Peyer's patch (tissue), 4 donors: ENCODE measurements around the gene SRPK3. TPM values are rescaled to one million over a fixed set of nuclear protein-coding genes. Genes with fewer than 3 reads are reported as not detected.

Experiments used
- DNase-seq, 3 donors: peaks; one replicate each; pipeline ENCODE4 v3.0.0-alpha.2; 2017 to 2019
- H3K27ac ChIP-seq, 4 donors: fragments of 200-600 bp; sonication (generic); one replicate each; pipeline ENCODE4 v1.5.1; 2016 to 2019
- H3K27me3 ChIP-seq, 2 donors: fragments of 200-600 bp; sonication (generic); one replicate each; pipeline ENCODE4 v1.5.1; 2019
- H3K36me3 ChIP-seq, 3 donors: fragments of 200-600 bp; sonication (generic); one replicate each; pipeline ENCODE4 v1.5.1; 2016 to 2019
- H3K4me1 ChIP-seq, 4 donors: fragments of 200-600 bp; sonication (generic); one replicate each; pipeline ENCODE4 v1.5.1; 2016 to 2019
- H3K4me3 ChIP-seq, 4 donors: fragments of 200-600 bp; sonication (generic); 1 replicate in 3 of 4; 2 replicates in 1 of 4; pipeline ENCODE4 v1.5.1; 2016 to 2019; ENCODE audit warnings: mild to moderate bottlenecking in 1 of 4
- H3K9me3 ChIP-seq, 4 donors: fragments of 200-600 bp; sonication (generic); one replicate each; pipeline ENCODE4 v1.5.1; 2016 to 2019; ENCODE audit warnings: mild to moderate bottlenecking in 1 of 4
- CTCF ChIP-seq, 6 experiments: fragments of 450-650 bp in 4 of 6; fragments of 200-600 bp in 2 of 6; sonication (generic) in 1 of 6; IDR thresholded peaks; one replicate each; pipeline ENCODE4 v1.5.1; 2017 to 2019; ENCODE audit warnings: antibody characterized with exemption in 6 of 6, mild to moderate bottlenecking in 3 of 6, moderate library complexity in 1 of 6
- POLR2A ChIP-seq, 2 donors: fragments of 450-650 bp; IDR thresholded peaks; one replicate each; pipeline ENCODE4 v1.5.1; 2017; ENCODE audit warnings: antibody characterized with exemption in 2 of 2, mild to moderate bottlenecking in 2 of 2, moderate library complexity in 2 of 2
- total RNA-seq, 4 donors: library from RNA; depleted of rRNA; stranded (reverse); fragments of >200 nt; gene quantifications; one replicate each; pipeline ENCODE4 v1.1.0, GENCODE V29; 2016

Gene SRPK3
- total RNA-seq: 1 to 10 TPM in 1 of 4 donors, not detected in 3; 1.7 TPM

GRCh38 chrX:153780678-153781427 lies at the start of gene SRPK3:
SRPK3 (plus strand) TSS chrX:153781041; CDS start chrX:153781087, 46 bp downstream.
- H3K27me3 ChIP-seq: no peaks in the 10 kb centered on the region
- TF ChIP-seq POLR2A (IDR thresholded peaks at IDR 0.05) (no peak), CTCF (IDR thresholded peaks at IDR 0.05) (no peak)

GRCh38 chrX:153731117-153731844 lies 49.6 kb upstream of the SRPK3 start:
- Histone ChIP-seq H3K4me3 (no peak overlapping the region), H3K36me3 (peaks cover 0 to under 1% (median 0%) of the 10 kb centered on the region in 3 donors), H3K27ac (no peak overlapping the region), H3K4me1 (peaks cover 2 to 23% (median 3%) of the 10 kb centered on the region in 4 donors), H3K9me3 (no peaks in the 10 kb centered on the region), H3K27me3 (no peaks in the 10 kb centered on the region)
- no peak for DNase-seq
- TF ChIP-seq POLR2A (IDR thresholded peaks at IDR 0.05) (no peak), CTCF (IDR thresholded peaks at IDR 0.05) (no peak)

More at GRCh38 chrX:153780678-153781427, at the start of gene SRPK3:
- peaks cover 0 to 13% (median 5%) of the 10 kb centered on the region in 4 donors for H3K4me1 ChIP-seq
- no peak for DNase-seq
- H3K9me3 ChIP-seq: no peaks in the 10 kb centered on the region
- peak within 1 kb of the TSS in 1 of 4 donors; percentile 50 for H3K27ac ChIP-seq
- H3K36me3 ChIP-seq: peaks cover 0 to 10% (median 0%) of the 10 kb centered on the region in 3 donors
- H3K4me3 ChIP-seq: no peak within 1 kb of the TSS

- no peak for DNase-seq
- TF ChIP-seq CTCF (IDR thresholded peaks at IDR 0.05): no peak
- no peak for TF ChIP-seq POLR2A (IDR thresholded peaks at IDR 0.05)
- Histone ChIP-seq H3K27me3 (no peaks in the 10 kb centered on the region), H3K9me3 (no peaks in the 10 kb centered on the region), H3K4me3 (no peak overlapping the region), H3K36me3 (peaks cover 0 to 6% (median 0%) of the 10 kb centered on the region in 3 donors), H3K27ac (no peak overlapping the region), H3K4me1 (peaks cover 0 to 18% (median 1%) of the 10 kb centered on the region in 4 donors)
Measured at GRCh38 chrX:153731845-153732215, 49.0 kb upstream of the SRPK3 start.

- TF ChIP-seq CTCF (IDR thresholded peaks at IDR 0.05): no peak
- TF ChIP-seq POLR2A (IDR thresholded peaks at IDR 0.05): no peak
- no peaks in the 10 kb centered on the region for H3K27me3 ChIP-seq
- H3K4me3 ChIP-seq: no peak overlapping the region
- no peaks in the 10 kb centered on the region for H3K9me3 ChIP-seq
- peaks cover 0 to 13% (median 1%) of the 10 kb centered on the region in 4 donors for H3K4me1 ChIP-seq
- H3K36me3 ChIP-seq: peaks cover 0 to 7% (median 0%) of the 10 kb centered on the region in 3 donors
- no peak overlapping the region for H3K27ac ChIP-seq
- no peak for DNase-seq
Measured at GRCh38 chrX:153732401-153732800, 48.4 kb upstream of the SRPK3 start.

GRCh38 chrX:153733651-153734240 lies 47.1 kb upstream of the SRPK3 start:
- Histone ChIP-seq H3K27me3 (no peaks in the 10 kb centered on the region), H3K27ac (no peak overlapping the region), H3K4me1 (no peaks in the 10 kb centered on the region), H3K36me3 (peaks cover 0 to 7% (median 0%) of the 10 kb centered on the region in 3 donors), H3K4me3 (no peak overlapping the region), H3K9me3 (no peaks in the 10 kb centered on the region)
- TF ChIP-seq POLR2A (IDR thresholded peaks at IDR 0.05) (no peak), CTCF (IDR thresholded peaks at IDR 0.05) (no peak)
- DNase-seq: no peak
